GM12878 (cell line): ENCODE results near the gene ATP10A. TPM values are rescaled to one million over a fixed set of nuclear protein-coding genes. Genes with fewer than 3 reads are reported as not detected.

Experiments used
- ATAC-seq: fragments of 200-7000 bp; cut with Tn5 transposase; 3 replicates; pipeline ENCODE4 v1.9.1; 2020; ENCODE audit warnings: mild to moderate bottlenecking, moderate library complexity
- BruUV-seq: library from RNA; stranded (reverse); fragments of 400-500 nt; replicated peaks from 2 replicates; lab custom pipeline; 2021; lab: Mats Ljungman, UMichigan
- CTCF ChIA-PET: fragments of 300-600 bp; sonication (Branson Sonifier 250); formaldehyde crosslinking; extraction: SDS; loops from one replicate; lab custom pipeline; 2021; ENCODE audit warnings: inconsistent platforms; lab: Yijun Ruan, JAX
- POLR2A ChIA-PET: fragments of 350-600 bp; formaldehyde crosslinking; extraction: SDS; loops from one replicate; lab custom pipeline; 2021; ENCODE audit warnings: inconsistent platforms; lab: Charles Lee
- RAD21 ChIA-PET: fragments of 300-600 bp; sonication (Branson Sonifier 250); formaldehyde crosslinking; loops from one replicate; lab custom pipeline; 2023; ENCODE audit warnings: antibody characterized with exemption; ENCODE audit not compliant: unreplicated experiment; lab: Charles Lee
- SMC1A ChIA-PET: fragments of 300-600 bp; sonication (Branson Sonifier 250); formaldehyde crosslinking; loops from one replicate; lab custom pipeline; 2023; ENCODE audit not compliant: unreplicated experiment, uncharacterized antibody; lab: Charles Lee
- DNase-seq: peaks from one replicate; pipeline ENCODE4 v3.0.0-alpha.2; 2011; ENCODE audit warnings: low read depth, low spot score
- FAIRE-seq: peaks from 3 replicates; lab custom pipeline; 2011; peaks lifted over from hg19 to GRCh38; lab: Jason Lieb, UNC
- H2AFZ ChIP-seq: 2 replicates; pipeline ENCODE4 v1.6.0; 2011; ENCODE audit warnings: low read depth, low read length, control low read depth; ENCODE audit not compliant: control insufficient read depth
- H3K27ac ChIP-seq: 2 replicates; pipeline ENCODE4 v1.5.1; 2011; ENCODE audit warnings: control low read depth; ENCODE audit not compliant: control insufficient read depth, insufficient read depth
- H3K27me3 ChIP-seq, 2 experiments: replicated peaks in 1 of 2; 2 replicates each; pipeline versions ENCODE4 v1.6.0 to v1.6.1; 2011; ENCODE audit warnings: low read length in 1 of 2; ENCODE audit not compliant: control insufficient read depth in 2 of 2, insufficient read depth in 2 of 2
- H3K36me3 ChIP-seq, 2 experiments: 2 replicates each; pipeline ENCODE4 v1.5.1; 2011; ENCODE audit warnings: low read length in 1 of 2; ENCODE audit not compliant: control insufficient read depth in 2 of 2, insufficient read depth in 2 of 2
- H3K4me1 ChIP-seq: 2 replicates; pipeline ENCODE4 v1.6.1; 2011; ENCODE audit warnings: mild to moderate bottlenecking, low read length, moderate library complexity, mixed read lengths; ENCODE audit not compliant: control insufficient read depth, insufficient read depth
- H3K4me2 ChIP-seq: 2 replicates; pipeline ENCODE4 v1.6.0; 2011; ENCODE audit warnings: control low read depth; ENCODE audit not compliant: control insufficient read depth, insufficient read depth
- H3K4me3 ChIP-seq: fragments of 200-600 bp; sonication (generic); 2 replicates; pipeline ENCODE4 v1.5.1; 2016
- H3K79me2 ChIP-seq: 2 replicates; pipeline ENCODE4 v1.6.0; 2011; ENCODE audit warnings: low read length; ENCODE audit not compliant: control insufficient read depth, insufficient read depth
- H3K9ac ChIP-seq: 2 replicates; pipeline ENCODE4 v1.8.0; 2011; ENCODE audit warnings: low read length, control low read depth, mixed read lengths; ENCODE audit not compliant: control insufficient read depth, insufficient read depth
- H3K9me3 ChIP-seq: replicated peaks from 3 replicates; pipeline ENCODE4 v1.5.1; 2011; ENCODE audit warnings: mild to moderate bottlenecking, low read length; ENCODE audit not compliant: control insufficient read depth, insufficient read depth
- H4K20me1 ChIP-seq: 2 replicates; pipeline ENCODE4 v1.6.0; 2011; ENCODE audit not compliant: control insufficient read depth, insufficient read depth
- KDM1A ChIP-seq: fragments of 200-600 bp; sonication (generic); IDR thresholded peaks from 2 replicates; pipeline ENCODE4 v1.6.1; 2016; ENCODE audit warnings: borderline replicate concordance
- PBX3 ChIP-seq: IDR thresholded peaks from 2 replicates; pipeline ENCODE4 v1.6.1; 2011; ENCODE audit warnings: mild to moderate bottlenecking, low read depth, low read length, moderate library complexity; ENCODE audit not compliant: insufficient replicate concordance
- RCOR1 ChIP-seq: conservative IDR thresholded peaks from 2 replicates; pipeline ENCODE4 v1.6.1; 2012; ENCODE audit warnings: low read depth, low read length, improper control_type of control experiment
- RELB ChIP-seq: fragments of 450-650 bp; IDR thresholded peaks from 2 replicates; pipeline ENCODE4 v1.6.1; 2017; ENCODE audit warnings: low read depth, mild to moderate bottlenecking, moderate library complexity
- ZBTB33 ChIP-seq: fragments of 450-650 bp; IDR thresholded peaks from 2 replicates; pipeline ENCODE4 v1.6.1; 2017; ENCODE audit warnings: mild to moderate bottlenecking
- WGBS: methylation state at CpG from one replicate; pipeline ENCODE4 v1.1.6; 2016; ENCODE audit warnings: low lambda C conversion rate; ENCODE audit not compliant: insufficient replicate concordance, insufficient coverage; ENCODE audit errors: missing lambda C conversion rate; 5-methylcytosine and 5-hydroxymethylcytosine counted together
- in situ Hi-C: fragments of 300-500 bp; cut with MboI; formaldehyde crosslinking; loops from 9 replicates; pipeline ENCODE4 v1.14.3; 2018; ENCODE audit warnings: mixed read lengths
- intact Hi-C: fragments of 100-400 bp; cut with micrococcal nuclease; formaldehyde crosslinking; loops from one replicate; pipeline ENCODE4 v1.14.2; 2022; ENCODE audit not compliant: unreplicated experiment
- polyA plus RNA-seq, 11 experiments: library from polyadenylated mRNA; depleted of rRNA in 4 of 11; unstranded in 6 of 11; stranded (reverse) in 5 of 11; fragments of >200 nt; fragmentation: Nextera tagmentation in 4 of 11; fragmentation: Illumina TruSeq in 1 of 11; extraction: Ambion mirVana in 4 of 11; extraction: Trizol in 1 of 11; gene quantifications; 1 replicate in 1 of 11; 2 replicates in 10 of 11; pipeline versions ENCODE4 v1.2.1 to v1.2.3, GENCODE V29; 2011 to 2016; ENCODE audit warnings: inconsistent platforms in 2 of 11, missing spikeins in 2 of 11, low read depth in 1 of 11
- total RNA-seq, 4 experiments: library from RNA; depleted of rRNA in 3 of 4; stranded (reverse); fragments of >200 nt in 3 of 4; fragmentation: Illumina TruSeq in 1 of 4; extraction: Trizol in 1 of 4; gene quantifications; 2 replicates each; pipeline versions ENCODE4 v1.2.1 to v1.2.3, GENCODE V29; 2013 to 2021

The ATP10A gene
- total and polyA plus RNA-seq, 10 of the 15 experiments (the other 5 are each of a cell fraction or from before 2014, with no cell fraction given), result 0.04 to 1.5 (median 0.31) TPM; not detected in 2

- TF ChIP-seq PBX3 (no peak), ZBTB33 (no peak), RCOR1 (no peak)
- TF ChIP-seq, all 136 proteins: peak for 0
Measured at GRCh38 chr15:25673972-25674371, 189.2 kb downstream of the ATP10A start (continued).

- in situ Hi-C loops (loop anchor here (10.0 kb wide), 1 partner anchor 61 kb away; no protein-coding TSS in a partner anchor), intact Hi-C loops (no loop called here)
- BruUV-seq, result no TSS peak
- ChIA-PET RAD21 (no interaction called here), CTCF (no interaction called here), SMC1A (no interaction called here), POLR2A (no interaction called here)
- no peaks in the 10 kb centered on the region; the same call in 2 of the 3 replicates for H3K9me3 ChIP-seq
- no peak overlapping the region for H2AFZ ChIP-seq
- H3K27me3 ChIP-seq, result no peaks in the 10 kb centered on the region
- H3K4me3 ChIP-seq, result no peak overlapping the region
- WGBS, result 37% methylated on average over 9 of the region's 9 CpGs
- no peaks in the 10 kb centered on the region for H3K79me2 ChIP-seq
- no peak overlapping the region for H3K4me2 ChIP-seq
- no peaks in the 10 kb centered on the region for H3K36me3 ChIP-seq
- H3K9ac ChIP-seq, result no peak overlapping the region
- DNase-seq (no peak), FAIRE-seq (no peak), ATAC-seq (no peak)
- no peak for TF ChIP-seq KDM1A
- TF ChIP-seq RELB, result no peak
- H3K27ac ChIP-seq, result no peak overlapping the region
- H3K4me1 ChIP-seq, result no peaks in the 10 kb centered on the region
- H4K20me1 ChIP-seq, result no peaks in the 10 kb centered on the region
Measured at GRCh38 chr15:25673351-25673750, 189.8 kb downstream of the ATP10A start.
